ENCODE data around the gene SDR39U1.
A peak's percentile ranks its signal among the peaks of the same experiment; 100 is the strongest.

DNA sequence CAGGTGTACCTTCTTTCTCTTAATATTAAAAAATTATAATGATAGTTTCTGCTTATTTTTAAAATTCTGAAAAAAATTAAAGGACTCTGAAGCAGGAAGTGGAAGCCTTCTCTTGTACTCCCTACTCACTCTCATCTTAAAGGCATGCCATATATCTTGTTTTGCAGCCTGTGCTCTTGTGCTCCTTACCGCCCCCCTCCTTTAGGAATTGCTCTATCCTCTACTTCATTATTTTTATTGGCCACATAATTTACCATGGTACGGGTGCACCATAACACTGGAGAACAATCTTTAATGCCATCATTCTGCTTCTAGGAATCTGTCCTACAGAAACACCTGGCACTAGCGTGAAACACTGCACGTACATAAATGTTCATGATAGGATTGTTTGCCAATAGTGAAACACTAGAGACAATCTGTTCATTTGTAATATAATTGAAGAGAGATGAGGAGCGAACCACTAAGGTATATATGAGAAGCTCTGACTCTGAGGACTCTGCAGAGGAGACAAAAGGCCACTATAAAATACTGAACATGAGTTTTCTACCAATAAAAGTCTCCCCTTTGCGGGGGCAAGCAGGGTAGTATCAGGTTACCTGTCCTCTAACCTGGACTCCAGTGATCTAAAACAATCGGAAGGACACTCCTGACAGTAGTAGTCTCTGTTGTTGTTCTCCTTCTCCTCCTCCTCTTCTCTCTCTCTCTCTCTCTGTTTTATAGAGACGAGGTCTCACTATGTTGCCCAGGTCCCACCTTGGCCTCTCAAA is 50.1 kb downstream of the SDR39U1 start:
- no peak for TF ChIP-seq POLR2A (IDR thresholded peaks at IDR 0.05)
- TF ChIP-seq, protein P1, sequence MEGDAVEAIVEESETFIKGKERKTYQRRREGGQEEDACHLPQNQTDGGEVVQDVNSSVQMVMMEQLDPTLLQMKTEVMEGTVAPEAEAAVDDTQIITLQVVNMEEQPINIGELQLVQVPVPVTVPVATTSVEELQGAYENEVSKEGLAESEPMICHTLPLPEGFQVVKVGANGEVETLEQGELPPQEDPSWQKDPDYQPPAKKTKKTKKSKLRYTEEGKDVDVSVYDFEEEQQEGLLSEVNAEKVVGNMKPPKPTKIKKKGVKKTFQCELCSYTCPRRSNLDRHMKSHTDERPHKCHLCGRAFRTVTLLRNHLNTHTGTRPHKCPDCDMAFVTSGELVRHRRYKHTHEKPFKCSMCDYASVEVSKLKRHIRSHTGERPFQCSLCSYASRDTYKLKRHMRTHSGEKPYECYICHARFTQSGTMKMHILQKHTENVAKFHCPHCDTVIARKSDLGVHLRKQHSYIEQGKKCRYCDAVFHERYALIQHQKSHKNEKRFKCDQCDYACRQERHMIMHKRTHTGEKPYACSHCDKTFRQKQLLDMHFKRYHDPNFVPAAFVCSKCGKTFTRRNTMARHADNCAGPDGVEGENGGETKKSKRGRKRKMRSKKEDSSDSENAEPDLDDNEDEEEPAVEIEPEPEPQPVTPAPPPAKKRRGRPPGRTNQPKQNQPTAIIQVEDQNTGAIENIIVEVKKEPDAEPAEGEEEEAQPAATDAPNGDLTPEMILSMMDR (IDR thresholded peaks at IDR 0.05) = peak in 1 of 3 donors; percentile 6

All from lower leg skin (tissue), 3 donors.